ENCODE data around the gene SLC22A23. TPM values are rescaled to one million over a fixed set of nuclear protein-coding genes. Genes with fewer than 3 reads are reported as not detected.
A peak's percentile ranks its signal among the peaks of the same experiment; 100 is the strongest.

The SLC22A23 gene
- polyA plus RNA-seq, 3 donors, result 8.8 to 10.2 (median 9.4) TPM

- no peak for DNase-seq (ENCODE audit: low read depth in 3 of 3, low spot score in 2 of 3)
Observed at GRCh38 chr6:3424185-3424927, 32.5 kb downstream of the SLC22A23 start.

- DNase-seq (ENCODE audit: low read depth in 3 of 3, low spot score in 2 of 3), result no peak
Observed at GRCh38 chr6:3423439-3424184, 33.2 kb downstream of the SLC22A23 start.

- DNase-seq (ENCODE audit: low read depth in 3 of 3, low spot score in 2 of 3), result no peak
Observed at GRCh38 chr6:3422435-3423070, 34.3 kb downstream of the SLC22A23 start.

DNA sequence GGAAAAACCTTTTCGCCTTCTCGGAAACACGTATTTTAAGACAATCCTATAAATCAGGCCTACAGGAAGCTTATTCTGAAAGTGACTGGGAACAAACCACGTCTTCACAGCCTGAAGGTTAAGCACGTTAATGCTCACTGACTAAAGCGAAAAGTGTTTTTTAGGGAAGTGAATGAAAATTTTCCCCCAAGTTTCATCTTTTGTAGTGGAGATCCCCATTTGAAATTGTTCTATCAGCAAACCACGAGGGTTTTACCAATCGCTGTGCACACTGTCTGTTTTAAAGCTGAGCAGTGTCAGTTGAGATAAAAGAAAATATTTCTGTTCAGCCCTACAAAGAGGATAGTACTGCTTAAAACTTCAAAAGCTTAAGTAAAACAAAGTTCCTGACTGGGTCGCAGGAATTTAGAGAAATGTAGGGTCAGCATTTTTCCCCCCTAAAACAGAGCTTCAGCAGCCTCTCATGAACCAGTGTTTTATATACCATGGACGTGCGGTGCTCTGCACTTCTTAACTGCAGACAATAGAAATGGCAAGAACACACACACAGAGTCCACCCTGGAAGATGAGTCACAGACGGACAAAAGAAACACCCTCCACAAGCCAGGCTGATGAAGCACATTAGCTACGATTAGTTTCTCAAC lies 34.9 kb downstream of the SLC22A23 start:
- no peak for DNase-seq (ENCODE audit: low read depth in 3 of 3, low spot score in 2 of 3)

GRCh38 chr6:3421143-3421542 lies 35.7 kb downstream of the SLC22A23 start:
- DNase-seq (ENCODE audit: low read depth in 3 of 3, low spot score in 2 of 3), result no peak

DNA sequence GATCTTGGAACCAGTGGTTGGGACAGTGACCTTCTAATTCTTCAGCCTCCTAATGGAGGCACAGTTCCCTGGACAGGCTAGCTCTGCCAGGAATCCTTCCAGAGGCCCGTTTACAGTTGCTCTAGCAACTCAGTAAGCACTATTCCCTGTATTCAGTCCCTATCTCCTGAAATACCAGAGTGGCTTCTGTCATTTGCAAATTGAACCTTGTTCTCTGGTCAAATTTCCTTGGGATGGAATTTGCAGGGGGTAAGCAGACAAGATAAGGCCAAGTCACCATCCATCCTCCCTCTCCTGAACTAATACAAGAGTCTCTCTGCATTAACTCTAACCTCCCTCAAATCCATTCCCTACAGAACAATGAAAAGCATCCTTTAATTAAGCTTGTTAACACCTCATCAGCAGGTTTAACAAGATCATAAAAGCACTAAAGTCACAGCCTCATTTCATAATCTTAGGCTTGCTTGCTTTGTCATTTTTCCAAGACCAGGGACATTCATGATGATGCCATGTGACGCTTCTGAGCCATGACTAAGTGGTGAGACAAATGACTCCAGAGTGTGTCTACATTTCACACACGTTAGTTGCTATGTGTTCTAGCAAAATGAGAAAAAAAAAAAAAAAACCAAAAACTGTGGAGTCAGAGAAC lies 37.1 kb downstream of the SLC22A23 start:
- DNase-seq (ENCODE audit: low read depth in 3 of 3, low spot score in 2 of 3), result no peak

- no peak for DNase-seq (ENCODE audit: low read depth in 3 of 3, low spot score in 2 of 3)
Observed at GRCh38 chr6:3418496-3419060, 38.3 kb downstream of the SLC22A23 start.

GRCh38 chr6:3417473-3417872 lies 39.4 kb downstream of the SLC22A23 start:
- DNase-seq (ENCODE audit: low read depth in 3 of 3, low spot score in 2 of 3), result no peak

- no peak for DNase-seq (ENCODE audit: low read depth in 3 of 3, low spot score in 2 of 3)
Observed at GRCh38 chr6:3415490-3415889, 41.4 kb downstream of the SLC22A23 start.

DNA sequence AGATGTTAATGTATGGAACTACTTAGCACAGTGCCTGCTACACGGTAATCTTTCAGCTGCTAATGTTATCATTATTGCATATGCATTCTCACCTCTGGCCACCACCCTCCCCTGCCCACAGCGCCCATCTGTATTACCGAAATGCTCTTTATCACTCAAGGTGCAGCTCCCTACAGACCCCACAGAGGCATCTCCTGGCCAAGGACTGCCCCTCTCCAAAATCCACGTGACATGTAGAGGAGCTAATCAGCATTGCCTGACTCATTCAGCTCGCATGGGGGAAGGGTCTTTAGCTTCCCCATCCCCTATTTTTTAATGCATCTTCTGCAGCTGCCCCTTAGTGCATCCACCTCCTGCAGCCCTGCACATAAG lies 41.8 kb downstream of the SLC22A23 start:
- DNase-seq (ENCODE audit: low read depth in 3 of 3, low spot score in 2 of 3), result no peak

DNA sequence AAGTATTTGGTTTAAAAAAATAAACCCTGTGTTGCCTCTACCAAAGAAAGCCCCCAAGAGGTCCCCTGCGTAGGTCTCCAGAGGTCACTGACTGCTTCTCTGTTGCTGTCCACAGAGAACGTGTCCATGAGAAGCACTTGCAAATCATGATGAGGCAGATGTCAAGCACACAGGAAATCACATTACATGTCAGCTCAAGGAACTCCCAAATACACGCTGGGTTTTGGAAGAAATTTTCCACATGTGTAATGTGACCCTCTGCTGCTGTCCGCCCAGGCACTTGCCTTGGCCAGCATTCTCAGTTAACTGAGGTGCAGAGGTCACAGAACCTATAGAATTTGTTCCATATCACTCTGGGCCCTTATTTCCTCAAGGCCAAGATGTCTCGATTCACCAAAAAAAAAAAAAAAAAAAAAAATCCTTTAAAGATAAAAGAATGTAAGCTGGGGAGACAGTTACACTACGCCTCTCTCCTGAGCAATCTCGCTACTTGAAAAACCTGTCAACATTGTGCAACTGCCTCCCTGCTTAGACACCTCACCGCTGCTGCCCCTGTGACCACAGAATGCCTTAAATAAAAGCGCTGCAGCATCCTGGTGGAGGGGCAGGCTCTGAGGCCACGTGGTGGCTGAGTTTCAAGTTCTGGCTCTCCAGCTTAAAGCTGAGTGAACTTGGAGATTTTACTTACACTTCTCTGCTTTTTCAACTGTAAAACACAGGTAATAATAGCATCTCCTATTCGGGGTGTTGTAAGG lies 42.3 kb downstream of the SLC22A23 start:
- no peak for DNase-seq (ENCODE audit: low read depth in 3 of 3, low spot score in 2 of 3)

DNA sequence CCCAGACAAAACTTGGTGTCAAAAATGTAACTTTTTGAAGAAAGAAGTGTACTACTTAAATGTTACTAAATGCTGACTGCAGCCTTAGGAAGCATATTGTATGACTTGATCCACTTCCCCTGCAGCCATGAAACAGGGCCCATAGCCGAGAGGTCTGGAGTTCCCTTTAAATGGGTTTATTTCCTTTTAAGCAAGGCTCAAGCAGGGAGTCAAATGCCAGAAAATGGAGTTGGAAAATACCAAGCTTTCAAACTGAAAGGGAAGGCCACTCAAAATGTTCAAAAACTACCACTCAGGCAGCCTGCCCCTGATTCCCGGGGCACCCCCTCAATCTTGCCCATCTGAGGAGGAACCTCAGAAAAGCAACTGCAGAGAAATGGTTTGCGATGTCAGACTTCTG lies 43.3 kb downstream of the SLC22A23 start:
- DNase-seq (ENCODE audit: low read depth in 3 of 3, low spot score in 2 of 3), result no peak

DNA sequence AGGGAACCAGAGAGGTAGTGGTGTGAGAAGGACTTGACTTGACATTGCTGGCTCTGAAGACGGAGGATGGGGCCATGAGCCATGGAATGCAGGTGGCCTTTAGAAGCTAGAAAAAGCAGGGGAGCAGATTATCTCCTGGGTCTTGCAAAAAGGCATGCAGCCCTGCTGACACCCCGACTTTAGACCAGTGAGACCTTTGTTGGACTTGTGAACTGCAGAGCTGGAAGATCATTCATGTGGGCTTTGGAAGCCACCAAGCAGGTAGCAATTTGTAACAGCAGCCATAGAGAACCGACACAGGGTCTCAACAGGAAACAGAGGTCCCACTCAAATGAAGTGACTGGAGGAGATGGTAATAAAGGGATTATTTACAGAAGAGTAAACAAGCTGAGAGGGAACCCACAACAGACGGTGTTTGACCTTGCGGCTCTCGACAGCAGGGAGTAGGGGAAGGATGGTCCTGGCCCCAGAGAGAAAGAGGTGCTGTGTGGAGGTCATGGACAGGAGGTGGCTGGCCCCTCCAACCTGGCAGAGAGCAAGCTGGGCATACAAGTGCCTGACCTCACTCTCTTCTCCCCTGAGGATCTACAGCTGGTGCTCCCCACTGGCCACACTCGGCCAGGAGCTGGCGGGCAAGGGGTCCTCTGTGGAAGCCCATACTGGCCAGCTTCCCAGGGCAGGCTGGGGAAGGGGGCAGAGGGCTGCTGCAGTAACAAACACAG lies 43.9 kb downstream of the SLC22A23 start:
- no peak for DNase-seq (ENCODE audit: low read depth in 3 of 3, low spot score in 2 of 3)

DNA sequence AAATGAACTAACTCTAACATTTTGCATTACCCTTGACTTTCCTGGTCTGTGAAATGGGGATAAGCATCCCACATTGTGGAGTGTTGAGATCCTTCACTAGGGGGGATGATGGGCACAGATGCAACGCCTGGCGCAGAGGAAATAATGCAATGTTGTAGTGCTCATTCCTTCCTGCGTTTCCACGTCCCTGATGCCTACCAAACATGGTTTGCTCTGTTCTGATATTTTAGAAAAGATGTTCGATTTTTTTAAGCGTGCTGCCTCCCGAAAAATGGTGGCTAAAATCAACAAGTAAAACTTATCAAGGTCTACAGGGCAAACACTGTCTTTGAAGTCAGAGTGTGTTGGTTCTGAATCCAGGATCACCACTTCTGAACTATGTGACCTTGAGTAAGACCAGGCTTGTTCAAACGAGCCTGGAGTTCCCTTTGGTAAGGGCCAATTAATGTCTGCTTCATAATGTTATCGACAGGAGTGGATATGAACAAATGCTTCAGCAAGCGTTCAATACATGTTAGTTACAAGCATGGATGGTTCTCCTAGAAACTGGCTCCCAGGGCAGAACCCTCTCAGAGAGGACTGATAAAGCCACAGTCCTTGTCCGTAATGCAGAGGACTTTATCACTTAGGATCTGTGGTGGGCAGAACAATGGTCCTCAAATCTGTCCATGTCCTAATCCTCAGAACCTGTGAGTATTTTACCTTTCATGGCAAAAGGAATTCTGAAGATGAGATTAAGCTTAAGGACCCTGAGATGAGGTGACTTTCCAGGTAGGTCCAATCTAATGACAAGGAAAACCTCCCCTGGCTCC lies 44.7 kb downstream of the SLC22A23 start:
- DNase-seq (ENCODE audit: low read depth in 3 of 3, low spot score in 2 of 3), result no peak

GRCh38 chr6:3410385-3411360 lies 46.2 kb downstream of the SLC22A23 start:
- DNase-seq (ENCODE audit: low read depth in 3 of 3, low spot score in 2 of 3), result peak in 1 of 3 donors; percentile 45

- no peak for DNase-seq (ENCODE audit: low read depth in 3 of 3, low spot score in 2 of 3)
Observed at GRCh38 chr6:3409699-3410384, 47.0 kb downstream of the SLC22A23 start.

Measured in right renal cortex interstitium (tissue), 3 donors.